H9 (cell line): ENCODE results near the gene OR52E4. TPM values are rescaled to one million over a fixed set of nuclear protein-coding genes. Genes with fewer than 3 reads are reported as not detected.

Experiments used
- DNase-seq: peaks from one replicate; pipeline ENCODE4 v3.0.0-alpha.2; 2017
- H2AFZ ChIP-seq: one replicate; pipeline ENCODE4 v1.6.1; 2013; ENCODE audit warnings: mild to moderate bottlenecking, low read length, control low read depth, moderate library complexity
- H2AK5ac ChIP-seq: 2 replicates; pipeline ENCODE4 v1.6.1; 2013; ENCODE audit warnings: low read length, control low read depth, mixed read lengths; ENCODE audit not compliant: insufficient read length
- H2BK120ac ChIP-seq: one replicate; pipeline ENCODE4 v1.6.1; 2013; ENCODE audit warnings: low read depth, mild to moderate bottlenecking, low read length, control low read depth, inconsistent platforms; ENCODE audit not compliant: poor library complexity, severe bottlenecking
- H2BK12ac ChIP-seq: 2 replicates; pipeline ENCODE4 v1.6.1; 2013; ENCODE audit warnings: low read length, control low read depth, mixed read lengths, low read depth; ENCODE audit not compliant: insufficient read length
- H2BK15ac ChIP-seq: 2 replicates; pipeline ENCODE4 v1.6.1; 2013; ENCODE audit warnings: low read depth, low read length, control low read depth
- H2BK20ac ChIP-seq: one replicate; pipeline ENCODE4 v1.6.1; 2013; ENCODE audit warnings: low read depth, mild to moderate bottlenecking, low read length, control low read depth, inconsistent platforms; ENCODE audit not compliant: poor library complexity, severe bottlenecking
- H2BK5ac ChIP-seq: 2 replicates; pipeline ENCODE4 v1.6.1; 2013; ENCODE audit warnings: low read length, control low read depth, mixed read lengths; ENCODE audit not compliant: insufficient read length
- H3K14ac ChIP-seq: 2 replicates; pipeline ENCODE4 v1.6.1; 2013; ENCODE audit warnings: low read length, control low read depth; ENCODE audit not compliant: insufficient read depth
- H3K18ac ChIP-seq: 2 replicates; pipeline ENCODE4 v1.6.1; 2013; ENCODE audit warnings: low read depth, mild to moderate bottlenecking, mixed read lengths, low read length, control low read depth; ENCODE audit not compliant: insufficient read length
- H3K23ac ChIP-seq: 2 replicates; pipeline ENCODE4 v1.6.1; 2013; ENCODE audit warnings: low read length, control low read depth, mixed read lengths, low read depth; ENCODE audit not compliant: insufficient read length
- H3K23me2 ChIP-seq: 2 replicates; pipeline ENCODE4 v1.6.1; 2013; ENCODE audit warnings: low read depth, mild to moderate bottlenecking, mixed read lengths, low read length, control low read depth; ENCODE audit not compliant: insufficient read length, poor library complexity, severe bottlenecking
- H3K27ac ChIP-seq: 2 replicates; pipeline ENCODE4 v1.5.1; 2013; ENCODE audit warnings: low read length, control low read depth, mixed read lengths, low read depth; ENCODE audit not compliant: insufficient read length
- H3K27me3 ChIP-seq: 2 replicates; pipeline ENCODE4 v1.6.1; 2013; ENCODE audit warnings: low read length, control low read depth, inconsistent platforms; ENCODE audit not compliant: insufficient read depth
- H3K4ac ChIP-seq: 2 replicates; pipeline ENCODE4 v1.6.1; 2013; ENCODE audit warnings: low read depth, mild to moderate bottlenecking, control low read depth, inconsistent platforms, low read length, moderate library complexity
- H3K4me1 ChIP-seq: 2 replicates; pipeline ENCODE4 v1.6.1; 2013; ENCODE audit warnings: low read length, control low read depth, inconsistent platforms; ENCODE audit not compliant: insufficient read depth
- H3K4me2 ChIP-seq: 2 replicates; pipeline ENCODE4 v1.6.1; 2013; ENCODE audit warnings: low read length, control low read depth, mixed read lengths; ENCODE audit not compliant: insufficient read length, insufficient read depth
- H3K56ac ChIP-seq: 2 replicates; pipeline ENCODE4 v1.6.1; 2013; ENCODE audit warnings: low read depth, mild to moderate bottlenecking, mixed read lengths, low read length, control low read depth; ENCODE audit not compliant: insufficient read length
- H3K79me1 ChIP-seq: 2 replicates; pipeline ENCODE4 v1.6.1; 2013; ENCODE audit warnings: low read depth, mild to moderate bottlenecking, moderate library complexity, low read length, control low read depth, inconsistent platforms; ENCODE audit not compliant: insufficient read depth, poor library complexity, severe bottlenecking
- H3K79me2 ChIP-seq: 2 replicates; pipeline ENCODE4 v1.6.1; 2013; ENCODE audit warnings: low read length, control low read depth, inconsistent platforms; ENCODE audit not compliant: insufficient read depth
- H3K9ac ChIP-seq: 2 replicates; pipeline ENCODE4 v1.6.1; 2013; ENCODE audit warnings: low read length, control low read depth, mixed read lengths; ENCODE audit not compliant: insufficient read length; ENCODE audit errors: extremely low read depth
- H3K9me3 ChIP-seq: one replicate; pipeline ENCODE4 v1.6.1; 2013; ENCODE audit warnings: low read depth, low read length, inconsistent platforms; ENCODE audit not compliant: control insufficient read depth
- H3T11ph ChIP-seq: one replicate; pipeline ENCODE4 v1.6.1; 2013; ENCODE audit warnings: mild to moderate bottlenecking, low read length, control low read depth, inconsistent platforms
- H4K20me1 ChIP-seq: one replicate; pipeline ENCODE4 v1.6.1; 2013; ENCODE audit not compliant: control insufficient read depth, insufficient read length, insufficient read depth
- H4K5ac ChIP-seq: 2 replicates; pipeline ENCODE4 v1.6.1; 2013; ENCODE audit warnings: low read depth, mild to moderate bottlenecking, mixed read lengths, low read length, control low read depth; ENCODE audit not compliant: insufficient read length
- H4K8ac ChIP-seq: replicated peaks from 2 replicates; pipeline ENCODE4 v1.6.1; 2013; ENCODE audit warnings: low read length, control low read depth, mixed read lengths, low read depth; ENCODE audit not compliant: insufficient read length
- H4K91ac ChIP-seq: 2 replicates; pipeline ENCODE4 v1.6.1; 2013; ENCODE audit warnings: low read depth, mild to moderate bottlenecking, moderate library complexity, mixed read lengths, low read length, control low read depth; ENCODE audit not compliant: insufficient read length
- H3K27ac Mint-ChIP-seq, 3 experiments: 2 replicates in 2 of 3; 3 replicates in 1 of 3; pipeline ENCODE4 v1.8.0; 2020 to 2021; ENCODE audit warnings: mixed read lengths in 3 of 3, mild to moderate bottlenecking in 1 of 3, moderate library complexity in 1 of 3
- H3K27me3 Mint-ChIP-seq: 2 replicates; pipeline ENCODE4 v1.8.0; 2021; ENCODE audit warnings: low read depth, mild to moderate bottlenecking, moderate library complexity, mixed read lengths
- H3K36me3 Mint-ChIP-seq, 3 experiments: 2 replicates in 2 of 3; 3 replicates in 1 of 3; pipeline ENCODE4 v1.8.0; 2020 to 2021; ENCODE audit warnings: low read depth in 3 of 3, mixed read lengths in 3 of 3; ENCODE audit not compliant: insufficient read depth in 1 of 3
- H3K4me1 Mint-ChIP-seq, 2 experiments: 2 replicates each; pipeline ENCODE4 v1.8.0; 2020; ENCODE audit warnings: mixed read lengths in 2 of 2
- H3K4me3 Mint-ChIP-seq, 2 experiments: 2 replicates in 1 of 2; 3 replicates in 1 of 2; pipeline ENCODE4 v1.8.0; 2020 to 2021; ENCODE audit warnings: mild to moderate bottlenecking in 2 of 2, mixed read lengths in 2 of 2, moderate library complexity in 1 of 2
- H3K9me3 Mint-ChIP-seq, 2 experiments: 2 replicates in 1 of 2; 3 replicates in 1 of 2; pipeline ENCODE4 v1.8.0; 2020; ENCODE audit warnings: mild to moderate bottlenecking in 2 of 2, mixed read lengths in 2 of 2, moderate library complexity in 1 of 2
- WGBS: extraction: QIAGEN DNeasy Blood & Tissue Kit; methylation state at CpG from one replicate; pipeline ENCODE4 v1.1.7; 2013; ENCODE audit warnings: missing lambda C conversion rate, low lambda C conversion rate, mixed read lengths; ENCODE audit not compliant: insufficient read length; ENCODE audit errors: extremely low coverage; 5-methylcytosine and 5-hydroxymethylcytosine counted together
- total RNA-seq: library from RNA; stranded (reverse); gene quantifications from 2 replicates; pipeline ENCODE4 v1.2.1, GENCODE V29; 2021
- TF ChIP-seq, protein P1 (sequence below): fragments of 200-600 bp; sonication (generic); conservative IDR thresholded peaks from 3 replicates; pipeline ENCODE4 v1.8.0; 2021; ENCODE audit warnings: antibody characterized with exemption, mild to moderate bottlenecking

Gene OR52E4
- total RNA-seq, 1 experiment from 2014 or later = not detected

DNA sequence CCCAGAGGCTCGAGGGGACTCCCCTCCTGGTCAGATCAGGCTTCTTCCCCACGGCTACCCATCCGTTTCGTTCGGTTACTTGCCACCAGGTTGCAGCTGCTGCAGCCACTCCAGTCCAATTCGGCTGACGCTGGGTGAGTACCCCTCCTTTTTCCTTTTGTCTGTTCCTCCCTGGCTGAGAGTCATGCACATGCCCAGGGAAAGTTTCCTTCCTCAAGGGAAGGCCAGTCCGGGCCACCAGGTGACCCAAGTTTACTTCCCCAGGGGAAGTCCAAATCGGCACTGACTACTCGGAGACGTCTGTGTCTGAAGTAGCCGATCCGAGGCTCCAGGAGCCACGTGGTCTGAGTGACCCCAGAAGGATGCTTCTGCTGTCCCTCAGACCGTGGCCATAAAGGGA lies 48.4 kb downstream of the OR52E4 start:
- peaks cover 29 to 39% of the 10 kb centered on the region in 2 experiments for H3K9me3 Mint-ChIP-seq
- WGBS = no CpG with 5 or more reads among the region's 15 CpGs
- no peak overlapping the region for H2BK20ac ChIP-seq
- no peak overlapping the region for H3K4me2 ChIP-seq
- H3K4me1 Mint-ChIP-seq = no peaks in the 10 kb centered on the region
- no peak overlapping the region for H4K91ac ChIP-seq
- no peak overlapping the region for H3K56ac ChIP-seq
- H3K4me3 Mint-ChIP-seq = no peak overlapping the region
- no peak overlapping the region for H2AK5ac ChIP-seq
- no peaks in the 10 kb centered on the region for H3K9me3 ChIP-seq
- H4K20me1 ChIP-seq = no peaks in the 10 kb centered on the region
- no peak overlapping the region for H2BK12ac ChIP-seq
- H3K79me2 ChIP-seq = no peaks in the 10 kb centered on the region
- no peak overlapping the region for H3K14ac ChIP-seq
- H3K27ac ChIP-seq = no peak overlapping the region
- H3K23ac ChIP-seq = no peak overlapping the region
- H3K36me3 Mint-ChIP-seq = peaks cover 16 to 34% (median 18%) of the 10 kb centered on the region in 3 experiments
- no peak overlapping the region for H2BK120ac ChIP-seq
- DNase-seq = no peak
- H3K27ac Mint-ChIP-seq = no peak overlapping the region; a peak in 1 of 7 replicates
- H2AFZ ChIP-seq = no peak overlapping the region
- no peak overlapping the region for H3K4ac ChIP-seq
- no peak overlapping the region for H3K18ac ChIP-seq
- peaks cover 1% of the 10 kb centered on the region for H3K27me3 Mint-ChIP-seq
- no peak overlapping the region for H4K5ac ChIP-seq
- H3K4me1 ChIP-seq = no peaks in the 10 kb centered on the region
- no peaks in the 10 kb centered on the region for H3K79me1 ChIP-seq
- TF ChIP-seq, protein P1, sequence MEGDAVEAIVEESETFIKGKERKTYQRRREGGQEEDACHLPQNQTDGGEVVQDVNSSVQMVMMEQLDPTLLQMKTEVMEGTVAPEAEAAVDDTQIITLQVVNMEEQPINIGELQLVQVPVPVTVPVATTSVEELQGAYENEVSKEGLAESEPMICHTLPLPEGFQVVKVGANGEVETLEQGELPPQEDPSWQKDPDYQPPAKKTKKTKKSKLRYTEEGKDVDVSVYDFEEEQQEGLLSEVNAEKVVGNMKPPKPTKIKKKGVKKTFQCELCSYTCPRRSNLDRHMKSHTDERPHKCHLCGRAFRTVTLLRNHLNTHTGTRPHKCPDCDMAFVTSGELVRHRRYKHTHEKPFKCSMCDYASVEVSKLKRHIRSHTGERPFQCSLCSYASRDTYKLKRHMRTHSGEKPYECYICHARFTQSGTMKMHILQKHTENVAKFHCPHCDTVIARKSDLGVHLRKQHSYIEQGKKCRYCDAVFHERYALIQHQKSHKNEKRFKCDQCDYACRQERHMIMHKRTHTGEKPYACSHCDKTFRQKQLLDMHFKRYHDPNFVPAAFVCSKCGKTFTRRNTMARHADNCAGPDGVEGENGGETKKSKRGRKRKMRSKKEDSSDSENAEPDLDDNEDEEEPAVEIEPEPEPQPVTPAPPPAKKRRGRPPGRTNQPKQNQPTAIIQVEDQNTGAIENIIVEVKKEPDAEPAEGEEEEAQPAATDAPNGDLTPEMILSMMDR = no peak
- H3T11ph ChIP-seq = no peak overlapping the region
- no peak overlapping the region for H4K8ac ChIP-seq
- H2BK5ac ChIP-seq = no peak overlapping the region
- peaks cover 2% of the 10 kb centered on the region for H3K23me2 ChIP-seq
- no peak overlapping the region for H3K9ac ChIP-seq
- no peak overlapping the region for H2BK15ac ChIP-seq
- no peaks in the 10 kb centered on the region for H3K27me3 ChIP-seq
